A549 (cell line): ENCODE results near the gene RTN3.

Source experiments
- CEBPB ChIP-seq, 2 experiments: fragments of >200 bp in 1 of 2; sonication (Bioruptor Twin) in 1 of 2; formaldehyde crosslinking in 1 of 2; IDR thresholded peaks; 2 replicates each; pipeline ENCODE4 v1.6.1; 2012 to 2016
- CTCF ChIP-seq: fragments of >200 bp; sonication (Bioruptor Twin); formaldehyde crosslinking; IDR thresholded peaks from 3 replicates; pipeline ENCODE4 v1.5.1; 2016
- HMGXB4 ChIP-seq: fragments of 250-450 bp; sonication (Bioruptor Pico); IDR thresholded peaks from 2 replicates; pipeline ENCODE4 v1.5.0; 2021; ENCODE audit warnings: mild to moderate bottlenecking, moderate library complexity, borderline replicate concordance
- JUN ChIP-seq, 2 experiments: fragments of >200 bp; sonication (Bioruptor Twin); formaldehyde crosslinking; IDR thresholded peaks; 2 replicates in 1 of 2; 3 replicates in 1 of 2; pipeline ENCODE4 v1.6.1; 2016 to 2017
- MAFK ChIP-seq: fragments of 450-650 bp; IDR thresholded peaks from 2 replicates; pipeline ENCODE4 v1.6.1; 2014; ENCODE audit not compliant: partially characterized antibody
- PHF8 ChIP-seq: fragments of 200-600 bp; sonication (generic); IDR thresholded peaks from 2 replicates; pipeline ENCODE4 v1.6.1; 2016; ENCODE audit warnings: low read depth, mild to moderate bottlenecking, antibody characterized with exemption, moderate library complexity, borderline replicate concordance
- POLR2A ChIP-seq: IDR thresholded peaks from 2 replicates; pipeline ENCODE4 v1.6.1; 2012; ENCODE audit warnings: mild to moderate bottlenecking, low read length
- ZC3H11A ChIP-seq: fragments of 450-650 bp; IDR thresholded peaks from 2 replicates; pipeline ENCODE4 v1.6.1; 2014; ENCODE audit warnings: antibody characterized with exemption, mild to moderate bottlenecking
- ZFP36 ChIP-seq: fragments of 450-650 bp; IDR thresholded peaks from 2 replicates; pipeline ENCODE4 v1.6.1; 2014; ENCODE audit warnings: borderline replicate concordance; ENCODE audit not compliant: partially characterized antibody

GRCh38 chr11:63764340-63764678 lies 83.0 kb downstream of the RTN3 start:
- no peak for TF ChIP-seq CTCF
- no peak for TF ChIP-seq ZC3H11A
- no peak for TF ChIP-seq JUN (IDR thresholded peaks at IDR 0.05)
- no peak for TF ChIP-seq MAFK
- no peak for TF ChIP-seq PHF8
- no peak for TF ChIP-seq HMGXB4
- TF ChIP-seq POLR2A = no peak
- TF ChIP-seq CEBPB (IDR thresholded peaks at IDR 0.05) = no peak
- no peak for TF ChIP-seq ZFP36
